ENCODE results near the gene RIPOR3.

GRCh38 chr20:50682947-50683530, 8.3 kb downstream of the RIPOR3 start:
- TF ChIP-seq CTCF (conservative IDR thresholded peaks at IDR 0.05; ENCODE audit: low read length) (no peak), EZH2phosphoT487 (IDR thresholded peaks at IDR 0.05; ENCODE audit: borderline replicate concordance, low read depth, low read length) (no peak)

Data from OCI-LY7 (cell line).